Stimulated activated CD8-positive, alpha-beta memory T cell treated with anti-CD3 and anti-CD28 coated beads, Interleukin-4, amount 100 ng/mL, for 48 hours (primary cell): ENCODE results near the gene RNPC3.

ENCODE experiments used
- DNase-seq: peaks from one replicate; pipeline ENCODE4 v3.0.0-alpha.2; 2020

The RNPC3 gene, protein sequence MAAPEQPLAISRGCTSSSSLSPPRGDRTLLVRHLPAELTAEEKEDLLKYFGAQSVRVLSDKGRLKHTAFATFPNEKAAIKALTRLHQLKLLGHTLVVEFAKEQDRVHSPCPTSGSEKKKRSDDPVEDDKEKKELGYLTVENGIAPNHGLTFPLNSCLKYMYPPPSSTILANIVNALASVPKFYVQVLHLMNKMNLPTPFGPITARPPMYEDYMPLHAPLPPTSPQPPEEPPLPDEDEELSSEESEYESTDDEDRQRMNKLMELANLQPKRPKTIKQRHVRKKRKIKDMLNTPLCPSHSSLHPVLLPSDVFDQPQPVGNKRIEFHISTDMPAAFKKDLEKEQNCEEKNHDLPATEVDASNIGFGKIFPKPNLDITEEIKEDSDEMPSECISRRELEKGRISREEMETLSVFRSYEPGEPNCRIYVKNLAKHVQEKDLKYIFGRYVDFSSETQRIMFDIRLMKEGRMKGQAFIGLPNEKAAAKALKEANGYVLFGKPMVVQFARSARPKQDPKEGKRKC

GRCh38 chr1:103525607-103526507 is at the start of gene RNPC3:
RNPC3 (plus strand) TSS chr1:103525699; CDS start chr1:103526071, 372 bp downstream.
- peak; percentile 89 for DNase-seq

DNA sequence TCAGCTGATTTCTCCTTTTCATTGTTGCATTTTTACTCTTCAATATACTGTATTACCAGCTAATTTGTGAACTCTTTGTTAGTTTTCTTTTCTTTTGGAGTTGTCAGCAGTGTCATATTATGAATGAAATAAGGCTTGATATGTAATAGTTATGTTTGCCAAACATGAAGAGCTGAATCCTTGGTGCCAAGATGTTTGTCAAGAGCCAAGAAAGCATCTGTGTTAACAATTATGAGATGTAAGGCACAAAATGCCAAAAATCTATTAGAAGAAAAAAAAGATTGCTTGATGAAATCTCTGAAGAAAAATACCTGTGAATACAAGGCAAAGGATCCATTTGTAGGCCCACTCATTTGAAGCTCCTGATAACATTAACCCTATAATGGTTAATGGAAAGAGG is 48.4 kb upstream of the RNPC3 start:
- no peak for DNase-seq

GRCh38 chr1:103489935-103490334 is 35.6 kb upstream of the RNPC3 start:
- DNase-seq, result no peak

- no peak for DNase-seq
Observed at GRCh38 chr1:103492003-103492625, 33.4 kb upstream of the RNPC3 start.

- no peak for DNase-seq
Observed at GRCh38 chr1:103496014-103496635, 29.4 kb upstream of the RNPC3 start.

DNA sequence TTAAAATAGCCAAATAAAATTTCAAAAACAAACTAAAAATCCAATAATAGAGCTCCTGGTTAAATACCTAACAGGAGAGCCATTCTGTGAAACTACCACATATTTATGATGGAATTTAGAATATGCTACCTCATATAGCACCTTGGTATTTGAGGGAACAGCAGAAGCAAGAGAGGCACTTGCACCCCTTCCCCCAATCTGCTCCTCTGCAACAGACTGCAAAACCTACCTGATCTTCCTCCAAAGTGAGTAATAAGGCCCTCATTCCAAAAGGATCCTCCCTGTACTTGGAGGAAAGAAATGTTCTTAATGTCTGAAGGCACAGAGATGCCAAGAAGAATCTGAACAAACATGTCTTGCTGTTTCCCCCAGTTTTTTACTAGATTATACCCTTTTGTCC is 28.1 kb upstream of the RNPC3 start:
- DNase-seq, result no peak

DNA sequence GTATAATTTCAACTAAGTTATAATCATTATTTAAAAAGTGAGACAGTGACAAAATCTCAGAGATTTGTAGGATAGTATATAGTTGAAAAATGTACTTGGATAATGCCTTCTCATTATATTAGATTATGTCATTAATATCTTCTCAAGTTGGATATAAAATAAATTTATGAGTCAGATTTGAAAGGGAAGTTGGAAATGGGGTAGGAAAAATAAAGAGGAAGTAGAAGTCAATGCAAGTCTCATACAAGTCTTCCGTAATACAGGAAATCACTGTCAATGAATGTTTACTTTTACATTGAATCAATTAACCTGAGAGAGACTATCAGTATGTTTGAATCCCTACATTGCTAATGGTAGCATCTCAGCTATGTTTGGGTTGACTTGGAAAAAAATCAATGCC is 16.2 kb upstream of the RNPC3 start:
- no peak for DNase-seq

GRCh38 chr1:103513711-103514110 is 11.8 kb upstream of the RNPC3 start:
- no peak for DNase-seq

DNA sequence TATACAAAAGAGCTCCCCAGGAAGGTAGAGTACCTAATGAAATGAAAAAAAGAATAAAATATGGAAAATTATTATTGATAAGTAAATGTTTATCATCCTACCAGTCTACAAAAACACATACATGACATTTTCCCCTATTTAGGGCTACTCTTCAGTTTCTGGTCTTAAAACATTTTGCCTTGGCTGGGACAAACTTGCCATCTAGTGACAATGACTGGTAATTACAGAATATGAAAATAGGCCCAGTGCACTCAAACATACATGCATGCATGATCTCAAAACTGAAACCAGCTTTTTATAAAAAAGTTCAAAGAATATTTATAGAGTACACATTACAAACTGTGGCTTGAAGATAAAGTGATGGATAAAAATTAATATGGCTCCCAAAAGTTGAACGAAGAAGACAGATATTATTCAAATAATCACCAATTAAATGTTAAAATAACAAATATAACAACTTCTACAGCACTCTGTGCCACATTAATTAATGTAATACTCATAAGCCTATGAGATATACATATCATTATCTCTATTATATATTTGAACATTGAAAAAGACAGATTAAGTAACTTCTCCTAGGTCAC is 10.5 kb upstream of the RNPC3 start:
- DNase-seq, result no peak

DNA sequence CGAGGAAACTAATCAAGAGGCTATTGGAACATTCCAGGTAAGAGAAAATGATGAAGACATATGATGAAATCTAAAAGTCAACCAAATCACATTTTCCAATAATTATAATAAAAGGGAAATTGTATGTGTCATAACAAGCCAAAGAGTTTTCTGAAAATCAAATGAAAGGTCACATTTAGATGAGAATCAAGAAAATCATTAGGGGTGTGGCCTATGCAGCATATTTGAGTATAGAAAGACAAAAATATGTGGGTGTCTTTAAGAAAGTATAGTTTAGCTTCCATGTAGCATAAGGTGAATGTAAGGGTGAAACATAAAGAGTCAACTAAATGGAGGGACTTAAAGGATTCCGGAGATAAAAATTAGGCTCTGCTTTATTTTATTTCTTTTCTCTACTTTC is 9.2 kb upstream of the RNPC3 start:
- no peak for DNase-seq

DNA sequence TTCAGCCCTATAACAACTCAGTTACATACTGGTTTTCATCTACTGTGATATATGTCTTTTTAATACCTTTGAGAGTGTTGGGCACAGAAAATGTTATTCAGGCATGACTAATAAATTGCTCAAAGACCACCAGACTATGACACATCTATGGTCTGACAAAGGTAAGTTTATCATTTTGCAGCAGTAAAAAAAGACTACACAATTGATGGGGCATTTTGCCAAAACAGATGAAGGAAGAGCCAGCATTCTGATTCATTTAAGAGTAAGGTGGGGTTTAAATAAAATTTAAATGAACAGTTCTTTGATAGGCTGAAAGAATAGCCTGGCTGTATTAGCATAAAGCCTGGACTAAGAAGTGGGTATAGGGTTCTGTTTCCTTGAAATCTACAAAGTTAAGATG is 8.8 kb upstream of the RNPC3 start:
- no peak for DNase-seq

DNA sequence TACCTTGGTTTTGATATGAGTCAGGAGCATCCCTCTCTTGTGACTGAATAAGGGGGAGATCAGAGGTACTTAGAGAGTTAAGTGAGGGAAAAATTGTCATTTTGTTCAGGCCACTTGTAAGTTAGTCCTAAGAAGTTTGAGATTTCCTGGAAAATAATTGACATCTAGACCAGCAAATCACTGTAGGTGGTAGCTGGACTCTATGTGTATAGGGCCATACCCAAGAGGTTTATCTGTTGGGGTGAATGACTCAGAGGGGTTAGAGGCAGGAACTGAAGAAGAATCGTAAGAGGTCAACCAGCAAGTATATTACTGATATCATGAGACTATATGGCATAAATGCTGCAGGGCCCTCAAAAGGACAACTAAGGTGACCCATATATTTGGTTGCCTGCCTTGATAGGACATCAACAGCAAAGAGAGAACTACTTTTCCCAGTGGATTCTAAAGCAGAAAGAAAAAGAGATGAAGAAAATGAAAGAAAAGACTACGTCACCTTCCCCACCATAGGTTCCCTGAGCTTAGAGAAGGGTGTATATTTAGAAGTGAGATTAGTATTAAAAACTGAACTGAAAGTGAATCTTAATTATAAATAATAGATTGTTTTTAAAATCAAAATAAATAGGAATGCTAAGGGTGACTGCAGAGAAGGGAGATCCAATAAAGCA is 8.0 kb upstream of the RNPC3 start:
- no peak for DNase-seq

DNA sequence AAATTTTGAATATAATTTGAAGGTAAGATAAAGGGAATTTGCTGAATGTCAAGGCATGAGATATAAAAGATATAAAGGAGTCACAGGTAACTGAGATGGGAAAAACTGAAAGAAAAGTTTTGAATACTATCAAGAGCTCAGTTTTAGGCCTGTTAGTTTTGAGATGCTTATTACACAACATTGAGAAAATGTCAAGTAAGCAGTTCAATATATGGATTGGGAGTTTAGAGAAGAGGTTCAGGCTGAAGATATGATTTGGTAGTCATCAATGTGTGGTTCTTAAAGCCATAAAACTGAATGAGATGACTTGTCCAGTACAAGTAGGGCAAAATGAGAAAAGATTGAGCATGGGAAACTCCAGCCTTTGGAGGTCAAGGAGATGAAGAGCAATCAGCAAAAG is 4.7 kb upstream of the RNPC3 start:
- no peak for DNase-seq

GRCh38 chr1:103523346-103523745 is 2.2 kb upstream of the RNPC3 start:
- no peak for DNase-seq

DNA sequence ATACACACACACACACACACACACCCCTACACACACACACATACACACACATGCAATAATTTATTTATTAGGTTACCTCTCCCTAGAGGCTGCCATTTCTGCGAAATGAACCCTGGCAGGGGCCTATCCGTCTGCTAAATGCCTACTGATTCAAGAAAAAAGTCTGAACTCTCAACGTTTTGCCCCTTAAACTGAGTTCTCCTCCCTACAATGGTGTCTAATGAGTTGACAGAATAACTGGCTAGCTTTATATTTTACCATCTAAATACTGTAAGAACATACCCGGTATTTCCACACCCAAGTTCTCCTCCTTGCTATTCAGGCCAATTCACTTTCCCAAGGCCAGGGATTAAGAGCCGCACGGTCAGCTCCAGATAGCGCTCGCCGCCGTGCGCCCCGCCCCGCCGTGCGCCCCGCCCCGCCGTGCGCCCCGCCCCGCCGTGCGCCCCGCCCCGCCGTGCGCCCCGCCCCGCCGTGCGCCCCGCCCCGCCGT is 339 bp upstream of the RNPC3 start:
- DNase-seq, result no peak

GRCh38 chr1:103527331-103527730 is 1.8 kb downstream of the RNPC3 start:
- no peak for DNase-seq

GRCh38 chr1:103529746-103530145 is 4.2 kb downstream of the RNPC3 start:
- peak; percentile 71 for DNase-seq

DNA sequence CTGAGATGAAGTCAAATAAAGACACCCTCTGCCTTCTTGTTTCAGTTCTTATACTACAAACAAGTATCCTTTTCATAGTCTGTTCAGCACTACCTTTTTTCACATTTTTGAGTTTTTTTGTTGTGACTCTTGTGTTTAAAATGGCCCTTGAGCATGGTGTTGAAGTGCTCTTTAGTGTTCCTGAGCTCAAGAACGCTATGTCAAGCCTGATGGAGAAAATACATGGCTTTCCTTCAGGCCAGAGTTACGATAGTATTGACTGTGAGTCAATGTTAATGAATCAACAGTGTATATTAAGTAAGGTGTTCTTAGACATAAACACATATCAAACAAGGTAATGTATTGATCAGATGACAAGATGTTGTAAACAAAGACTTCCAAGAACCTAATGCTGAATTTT is 12.7 kb downstream of the RNPC3 start:
- DNase-seq, result no peak

DNA sequence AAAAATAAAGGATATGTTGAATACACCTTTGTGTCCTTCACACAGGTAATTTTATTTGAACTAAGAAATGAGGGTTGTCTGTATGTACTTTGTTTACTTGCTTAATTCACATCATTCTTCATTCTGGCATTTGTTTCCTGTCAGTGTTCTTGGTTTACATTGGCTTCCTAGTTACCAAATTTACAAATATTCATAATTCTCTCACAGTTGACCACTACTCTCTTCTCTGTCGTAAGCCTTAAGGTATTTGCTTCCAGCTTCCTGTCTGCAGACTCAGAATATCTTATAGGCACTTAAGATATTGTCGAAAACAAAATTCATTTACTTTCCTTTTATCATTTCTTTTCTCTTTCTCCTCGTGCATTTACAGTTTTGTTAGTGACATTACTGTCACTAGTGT is 15.9 kb downstream of the RNPC3 start:
- DNase-seq, result no peak

DNA sequence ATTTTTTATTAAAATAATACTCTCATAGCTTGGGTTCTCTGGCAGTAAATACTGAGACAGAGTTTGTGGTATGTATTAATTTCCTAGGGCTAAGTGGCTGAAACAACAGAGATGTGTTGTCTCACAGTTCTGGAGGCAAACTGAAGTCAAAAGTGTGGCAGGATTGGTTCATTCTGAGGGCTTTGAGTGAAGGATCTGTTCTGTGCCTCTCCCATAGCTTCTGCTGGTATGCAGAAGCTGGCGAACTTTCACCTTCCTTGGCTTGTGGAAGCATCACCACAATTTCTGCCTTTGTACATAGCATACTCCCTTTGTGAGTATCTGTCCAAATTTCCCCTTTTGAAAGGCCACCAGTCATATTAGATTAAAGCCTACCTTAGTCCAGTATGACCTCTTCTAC is 21.0 kb downstream of the RNPC3 start:
- DNase-seq, result no peak

- no peak for DNase-seq
Observed at GRCh38 chr1:103547840-103548239, 22.3 kb downstream of the RNPC3 start.

DNA sequence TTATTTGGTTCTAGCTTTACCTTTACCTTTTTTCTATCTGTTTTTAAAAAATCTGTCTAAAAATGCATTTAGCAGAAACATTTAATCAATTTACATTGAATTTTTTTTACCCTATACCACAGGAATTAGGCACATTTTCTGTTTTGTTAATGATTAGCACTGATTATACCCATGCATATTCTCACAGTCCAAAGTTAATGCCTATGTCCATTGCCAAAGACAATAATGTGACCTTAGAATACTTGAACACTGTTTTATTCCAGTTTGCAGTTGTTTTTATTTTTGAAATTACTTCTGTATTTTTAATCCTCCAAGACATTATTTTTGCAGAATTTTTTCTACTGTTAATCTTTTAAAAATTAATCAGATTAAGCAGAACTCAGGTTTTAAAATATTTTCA is 34.9 kb downstream of the RNPC3 start:
- no peak for DNase-seq
